ENCODE data around the gene NDUFS2.

The NDUFS2 gene

GRCh38 chr1:161225178-161225533 is 23.0 kb downstream of the NDUFS2 start:
- Histone ChIP-seq H3K9me3 (ENCODE audit: insufficient read depth, low read depth, low read length) (no peaks in the 10 kb centered on the region), H3K27me3 (ENCODE audit: insufficient read depth, low read length, poor library complexity, severe bottlenecking) (no peaks in the 10 kb centered on the region), H3K4me2 (ENCODE audit: low read depth, low read length, poor library complexity, severe bottlenecking) (peak overlapping the region; percentile 46), H3K4me3 (ENCODE audit: low read length, poor library complexity, severe bottlenecking) (peak overlapping the region; percentile 4), H3K79me2 (ENCODE audit: insufficient read depth, low read length) (0 out of 2 replicates have a peak, but pooled peaks cover 4% of the 10 kb centered on the region), H3F3A (ENCODE audit: low read depth) (no peaks in the 10 kb centered on the region), H3K9ac (ENCODE audit: low read depth, low read length, poor library complexity, severe bottlenecking) (no peak overlapping the region), H3K9me2 (replicated peaks; ENCODE audit: low read depth, low read length) (no peaks in the 10 kb centered on the region), H2AFZ (ENCODE audit: low read length) (peak overlapping the region; percentile 92), H3K4me1 (ENCODE audit: insufficient read depth, low read length, poor library complexity, severe bottlenecking) (peaks cover 21% of the 10 kb centered on the region), H3K36me3 (ENCODE audit: insufficient read depth, low read length) (no peaks in the 10 kb centered on the region; the same call in 1 of the 2 replicates), H4K20me1 (ENCODE audit: insufficient read depth, low read length, poor library complexity, severe bottlenecking) (no peaks in the 10 kb centered on the region)
- no peak for TF ChIP-seq CTCF (conservative IDR thresholded peaks at IDR 0.05; ENCODE audit: low read length)
- no peak for TF ChIP-seq EZH2phosphoT487 (IDR thresholded peaks at IDR 0.05; ENCODE audit: borderline replicate concordance)

- Histone ChIP-seq H3K9me3 (ENCODE audit: insufficient read depth, low read depth, low read length) (no peaks in the 10 kb centered on the region), H3K9me2 (replicated peaks; ENCODE audit: low read depth, low read length) (no peaks in the 10 kb centered on the region), H4K20me1 (ENCODE audit: insufficient read depth, low read length, poor library complexity, severe bottlenecking) (no peaks in the 10 kb centered on the region), H3K4me2 (ENCODE audit: low read depth, low read length, poor library complexity, severe bottlenecking) (peak within 1 kb of the TSS; percentile 77), H3K79me2 (ENCODE audit: insufficient read depth, low read length) (0 out of 2 replicates have a peak, but pooled peaks cover 4% of the 10 kb centered on the region), H3F3A (ENCODE audit: low read depth) (no peaks in the 10 kb centered on the region), H3K36me3 (ENCODE audit: insufficient read depth, low read length) (no peaks in the 10 kb centered on the region; the same call in 1 of the 2 replicates), H3K27me3 (ENCODE audit: insufficient read depth, low read length, poor library complexity, severe bottlenecking) (no peaks in the 10 kb centered on the region), H2AFZ (ENCODE audit: low read length) (peak within 1 kb of the TSS; percentile 92), H3K4me1 (ENCODE audit: insufficient read depth, low read length, poor library complexity, severe bottlenecking) (peaks cover 21% of the 10 kb centered on the region), H3K9ac (ENCODE audit: low read depth, low read length, poor library complexity, severe bottlenecking) (peak within 1 kb of the TSS; percentile 77), H3K4me3 (ENCODE audit: low read length, poor library complexity, severe bottlenecking) (peak within 1 kb of the TSS; percentile 82)
- TF ChIP-seq CTCF (conservative IDR thresholded peaks at IDR 0.05; ENCODE audit: low read length) (peak; percentile 73), EZH2phosphoT487 (IDR thresholded peaks at IDR 0.05; ENCODE audit: borderline replicate concordance) (no peak)
Measured at GRCh38 chr1:161225534-161226319, 23.6 kb downstream of the NDUFS2 start, which contains the start of gene TOMM40L. TOMM40L (plus strand) TSS chr1:161226060; CDS start chr1:161226490, 430 bp downstream.

- Histone ChIP-seq H3K4me3 (ENCODE audit: low read length, poor library complexity, severe bottlenecking) (peak overlapping the region; percentile 82), H3K4me1 (ENCODE audit: insufficient read depth, low read length, poor library complexity, severe bottlenecking) (peaks cover 21% of the 10 kb centered on the region), H3K79me2 (ENCODE audit: insufficient read depth, low read length) (0 out of 2 replicates have a peak, but pooled peaks cover 4% of the 10 kb centered on the region), H3K36me3 (ENCODE audit: insufficient read depth, low read length) (no peaks in the 10 kb centered on the region; the same call in 1 of the 2 replicates), H3F3A (ENCODE audit: low read depth) (no peaks in the 10 kb centered on the region), H3K9me2 (replicated peaks; ENCODE audit: low read depth, low read length) (no peaks in the 10 kb centered on the region), H3K9ac (ENCODE audit: low read depth, low read length, poor library complexity, severe bottlenecking) (peak overlapping the region; percentile 77), H4K20me1 (ENCODE audit: insufficient read depth, low read length, poor library complexity, severe bottlenecking) (no peaks in the 10 kb centered on the region), H3K4me2 (ENCODE audit: low read depth, low read length, poor library complexity, severe bottlenecking) (peak overlapping the region; percentile 77), H2AFZ (ENCODE audit: low read length) (peak overlapping the region; percentile 72), H3K27me3 (ENCODE audit: insufficient read depth, low read length, poor library complexity, severe bottlenecking) (no peaks in the 10 kb centered on the region), H3K9me3 (ENCODE audit: insufficient read depth, low read depth, low read length) (no peaks in the 10 kb centered on the region)
- no peak for TF ChIP-seq EZH2phosphoT487 (IDR thresholded peaks at IDR 0.05; ENCODE audit: borderline replicate concordance)
- no peak for TF ChIP-seq CTCF (conservative IDR thresholded peaks at IDR 0.05; ENCODE audit: low read length)
Measured at GRCh38 chr1:161226320-161226711, 24.1 kb downstream of the NDUFS2 start.
